Choroid plexus epithelial cell (primary cell): ENCODE results near the gene TTC23.

Experiments
- DNase-seq: peaks from one replicate; pipeline ENCODE4 v3.0.0-alpha.2; 2010; ENCODE audit warnings: low read depth
- H3K4me3 ChIP-seq: 2 replicates; pipeline ENCODE4 v1.5.1; 2011; ENCODE audit warnings: low read depth, mild to moderate bottlenecking, control low read depth, low read length, moderate library complexity
- CTCF ChIP-seq: conservative IDR thresholded peaks from 2 replicates; pipeline ENCODE4 v1.5.1; 2011; ENCODE audit warnings: low read depth, mild to moderate bottlenecking, control low read depth, inconsistent platforms, low read length, moderate library complexity

The TTC23 gene

GRCh38 chr15:99121691-99122410 lies 127.5 kb downstream of the TTC23 start:
- no peak for TF ChIP-seq CTCF
- DNase-seq, result no peak
- no peak overlapping the region for H3K4me3 ChIP-seq

GRCh38 chr15:99121207-99121606 lies 128.2 kb downstream of the TTC23 start:
- no peak for DNase-seq
- TF ChIP-seq CTCF, result no peak
- H3K4me3 ChIP-seq, result no peak overlapping the region

GRCh38 chr15:99120050-99120777 lies 129.2 kb downstream of the TTC23 start:
- TF ChIP-seq CTCF, result no peak
- H3K4me3 ChIP-seq, result no peak overlapping the region
- no peak for DNase-seq

GRCh38 chr15:99118801-99119546 lies 130.4 kb downstream of the TTC23 start:
- TF ChIP-seq CTCF, result no peak
- H3K4me3 ChIP-seq, result no peak overlapping the region
- no peak for DNase-seq

- H3K4me3 ChIP-seq, result no peak overlapping the region
- DNase-seq, result no peak
- TF ChIP-seq CTCF, result no peak
Observed at GRCh38 chr15:99118258-99118632, 131.1 kb downstream of the TTC23 start.

- DNase-seq, result no peak
- TF ChIP-seq CTCF, result no peak
- H3K4me3 ChIP-seq, result no peak overlapping the region
Observed at GRCh38 chr15:99117563-99118257, 131.7 kb downstream of the TTC23 start.
